Measurements from ENCODE around the gene KRT16.
A peak's percentile ranks its signal among the peaks of the same experiment; 100 is the strongest.

Gene KRT16

GRCh38 chr17:41567317-41567716, 45.2 kb downstream of the KRT16 start:
- WGBS (ENCODE audit: extremely low coverage, insufficient coverage, insufficient read length) = no CpG with 5 or more reads among the region's 6 CpGs
- no peak overlapping the region for H4K8ac ChIP-seq (ENCODE audit: low read depth, low read length)
- no peak overlapping the region for H3K27ac ChIP-seq (ENCODE audit: low read depth, low read length)
- no peak overlapping the region for H2BK12ac ChIP-seq (ENCODE audit: low read length)
- H4K91ac ChIP-seq (ENCODE audit: low read depth, low read length) = no peak overlapping the region
- no peak overlapping the region for H4K12ac ChIP-seq (ENCODE audit: low read depth, low read length)
- H3K9ac ChIP-seq (ENCODE audit: low read length) = no peak overlapping the region
- peak overlapping the region; percentile 43 for H3K4me3 ChIP-seq (ENCODE audit: low read depth, low read length)
- no peak for DNase-seq
- peaks cover 0 to 4% of the 10 kb centered on the region in 2 experiments for H3K4me1 ChIP-seq (ENCODE audit: control insufficient read depth in 1 of 2, insufficient read depth in 2 of 2, low read length in 2 of 2)
- no peak overlapping the region for H3K18ac ChIP-seq (ENCODE audit: low read length)
- H3K79me1 ChIP-seq (ENCODE audit: low read length) = no peaks in the 10 kb centered on the region
- H3K9me3 ChIP-seq (ENCODE audit: insufficient read depth, low read depth, low read length) = peaks cover 3% of the 10 kb centered on the region
- no peak overlapping the region for H3K4ac ChIP-seq (ENCODE audit: low read depth, low read length)
- no peak overlapping the region for H3K14ac ChIP-seq (ENCODE audit: low read length)
- no peaks in the 10 kb centered on the region for H3K79me2 ChIP-seq (ENCODE audit: control insufficient read depth, insufficient read depth, low read length, poor library complexity)
- no peak overlapping the region for H3K23ac ChIP-seq (ENCODE audit: low read length)
- no peak overlapping the region for H2BK5ac ChIP-seq (ENCODE audit: low read depth, low read length, poor library complexity)
- no peak overlapping the region for H3K4me2 ChIP-seq (ENCODE audit: low read length)
- no peaks in the 10 kb centered on the region for H3K27me3 ChIP-seq (ENCODE audit: insufficient read depth, low read length)
- H3K36me3 ChIP-seq (ENCODE audit: control insufficient read depth in 1 of 2, insufficient read depth in 2 of 2, low read length in 2 of 2) = no peaks in the 10 kb centered on the region
- no peak overlapping the region for H2AK5ac ChIP-seq (ENCODE audit: low read length)
- no peak overlapping the region for H2AFZ ChIP-seq (ENCODE audit: insufficient read depth, low read length, poor library complexity)
- no peak overlapping the region for H2BK120ac ChIP-seq (ENCODE audit: insufficient read depth, low read length, poor library complexity)

- no peak overlapping the region for H2BK12ac ChIP-seq (ENCODE audit: low read length)
- no peak overlapping the region for H3K14ac ChIP-seq (ENCODE audit: low read length)
- no peak overlapping the region for H4K12ac ChIP-seq (ENCODE audit: low read depth, low read length)
- peaks cover 3% of the 10 kb centered on the region for H3K9me3 ChIP-seq (ENCODE audit: insufficient read depth, low read depth, low read length)
- H3K36me3 ChIP-seq (ENCODE audit: control insufficient read depth in 1 of 2, insufficient read depth in 2 of 2, low read length in 2 of 2) = no peaks in the 10 kb centered on the region
- no peak overlapping the region for H2BK120ac ChIP-seq (ENCODE audit: insufficient read depth, low read length, poor library complexity)
- H3K4me1 ChIP-seq (ENCODE audit: control insufficient read depth in 1 of 2, insufficient read depth in 2 of 2, low read length in 2 of 2) = no peaks in the 10 kb centered on the region
- no peaks in the 10 kb centered on the region for H3K79me2 ChIP-seq (ENCODE audit: control insufficient read depth, insufficient read depth, low read length, poor library complexity)
- H3K18ac ChIP-seq (ENCODE audit: low read length) = no peak overlapping the region
- H3K27ac ChIP-seq (ENCODE audit: low read depth, low read length) = no peak overlapping the region
- H2AFZ ChIP-seq (ENCODE audit: insufficient read depth, low read length, poor library complexity) = no peak overlapping the region
- H4K91ac ChIP-seq (ENCODE audit: low read depth, low read length) = no peak overlapping the region
- no peaks in the 10 kb centered on the region for H3K27me3 ChIP-seq (ENCODE audit: insufficient read depth, low read length)
- H4K8ac ChIP-seq (ENCODE audit: low read depth, low read length) = no peak overlapping the region
- no peak overlapping the region for H3K23ac ChIP-seq (ENCODE audit: low read length)
- H2AK5ac ChIP-seq (ENCODE audit: low read length) = no peak overlapping the region
- H3K4me2 ChIP-seq (ENCODE audit: low read length) = no peak overlapping the region
- H3K79me1 ChIP-seq (ENCODE audit: low read length) = no peaks in the 10 kb centered on the region
- no peak overlapping the region for H3K9ac ChIP-seq (ENCODE audit: low read length)
- no peak overlapping the region for H3K4me3 ChIP-seq (ENCODE audit: low read depth, low read length)
- no peak overlapping the region for H3K4ac ChIP-seq (ENCODE audit: low read depth, low read length)
- no peak overlapping the region for H2BK5ac ChIP-seq (ENCODE audit: low read depth, low read length, poor library complexity)
- DNase-seq = no peak
Measured at GRCh38 chr17:41565338-41565737, 47.2 kb downstream of the KRT16 start.

GRCh38 chr17:41563607-41564170, 48.9 kb downstream of the KRT16 start:
- Histone ChIP-seq H4K8ac (ENCODE audit: low read depth, low read length) (no peak overlapping the region), H3K23ac (ENCODE audit: low read length) (no peak overlapping the region), H2BK120ac (ENCODE audit: insufficient read depth, low read length, poor library complexity) (no peak overlapping the region), H2BK5ac (ENCODE audit: low read depth, low read length, poor library complexity) (no peak overlapping the region), H3K27ac (ENCODE audit: low read depth, low read length) (no peak overlapping the region), H3K9me3 (ENCODE audit: insufficient read depth, low read depth, low read length) (peaks cover 3% of the 10 kb centered on the region), H3K14ac (ENCODE audit: low read length) (no peak overlapping the region), H3K79me2 (ENCODE audit: control insufficient read depth, insufficient read depth, low read length, poor library complexity) (no peaks in the 10 kb centered on the region), H4K12ac (ENCODE audit: low read depth, low read length) (no peak overlapping the region), H3K36me3 (ENCODE audit: control insufficient read depth in 1 of 2, insufficient read depth in 2 of 2, low read length in 2 of 2) (no peaks in the 10 kb centered on the region), H2AFZ (ENCODE audit: insufficient read depth, low read length, poor library complexity) (no peak overlapping the region), H4K91ac (ENCODE audit: low read depth, low read length) (no peak overlapping the region), H2BK12ac (ENCODE audit: low read length) (no peak overlapping the region), H3K9ac (ENCODE audit: low read length) (no peak overlapping the region), H3K4ac (ENCODE audit: low read depth, low read length) (no peak overlapping the region), H3K18ac (ENCODE audit: low read length) (no peak overlapping the region), H3K79me1 (ENCODE audit: low read length) (peaks cover 5% of the 10 kb centered on the region), H3K4me3 (ENCODE audit: low read depth, low read length) (no peak overlapping the region), H2AK5ac (ENCODE audit: low read length) (no peak overlapping the region), H3K4me1 (ENCODE audit: control insufficient read depth in 1 of 2, insufficient read depth in 2 of 2, low read length in 2 of 2) (peaks cover 3 to 4% of the 10 kb centered on the region in 2 experiments), H3K27me3 (ENCODE audit: insufficient read depth, low read length) (no peaks in the 10 kb centered on the region), H3K4me2 (ENCODE audit: low read length) (no peak overlapping the region)
- no peak for DNase-seq
- WGBS (ENCODE audit: extremely low coverage, insufficient coverage, insufficient read length) = no CpG with 5 or more reads among the region's 3 CpGs

- Histone ChIP-seq H4K91ac (ENCODE audit: low read depth, low read length) (no peak overlapping the region), H4K12ac (ENCODE audit: low read depth, low read length) (no peak overlapping the region), H3K18ac (ENCODE audit: low read length) (no peak overlapping the region), H3K4me2 (ENCODE audit: low read length) (no peak overlapping the region), H3K27me3 (ENCODE audit: insufficient read depth, low read length) (no peaks in the 10 kb centered on the region), H3K27ac (ENCODE audit: low read depth, low read length) (no peak overlapping the region), H3K4ac (ENCODE audit: low read depth, low read length) (no peak overlapping the region), H3K9me3 (ENCODE audit: insufficient read depth, low read depth, low read length) (no peaks in the 10 kb centered on the region), H4K8ac (ENCODE audit: low read depth, low read length) (no peak overlapping the region), H2AK5ac (ENCODE audit: low read length) (no peak overlapping the region), H3K14ac (ENCODE audit: low read length) (no peak overlapping the region), H3K4me1 (ENCODE audit: control insufficient read depth in 1 of 2, insufficient read depth in 2 of 2, low read length in 2 of 2) (peaks cover 3 to 4% of the 10 kb centered on the region in 2 experiments), H2BK120ac (ENCODE audit: insufficient read depth, low read length, poor library complexity) (no peak overlapping the region), H2AFZ (ENCODE audit: insufficient read depth, low read length, poor library complexity) (no peak overlapping the region), H2BK12ac (ENCODE audit: low read length) (no peak overlapping the region), H3K4me3 (ENCODE audit: low read depth, low read length) (no peak overlapping the region), H3K9ac (ENCODE audit: low read length) (no peak overlapping the region), H3K23ac (ENCODE audit: low read length) (no peak overlapping the region), H3K79me1 (ENCODE audit: low read length) (peaks cover 5% of the 10 kb centered on the region), H2BK5ac (ENCODE audit: low read depth, low read length, poor library complexity) (no peak overlapping the region), H3K36me3 (ENCODE audit: control insufficient read depth in 1 of 2, insufficient read depth in 2 of 2, low read length in 2 of 2) (no peaks in the 10 kb centered on the region), H3K79me2 (ENCODE audit: control insufficient read depth, insufficient read depth, low read length, poor library complexity) (no peaks in the 10 kb centered on the region)
- WGBS (ENCODE audit: extremely low coverage, insufficient coverage, insufficient read length) = no CpG with 5 or more reads among the region's 6 CpGs
- no peak for DNase-seq
Measured at GRCh38 chr17:41561554-41561953, 51.0 kb downstream of the KRT16 start.

Data from trophoblast cell (in vitro differentiated cells and primary cell).